Stimulated activated CD8-positive, alpha-beta memory T cell treated with anti-CD3 and anti-CD28 coated beads, Interleukin-4, amount 100 ng/mL, for 1 hour (primary cell): ENCODE results near the gene C21orf58.

Source experiments
- DNase-seq, 2 donors: peaks; one replicate each; pipeline ENCODE4 v3.0.0-alpha.2; 2020; ENCODE audit warnings: low read depth in 2 of 2, low spot score in 1 of 2

C21orf58 gene

GRCh38 chr21:46264690-46265144 is 59.0 kb downstream of the C21orf58 start:
- no peak for DNase-seq

- DNase-seq, result no peak
These were observed 59.5 kb downstream of the C21orf58 start for GRCh38 chr21:46264046-46264689.

- no peak for DNase-seq
These were observed 67.1 kb downstream of the C21orf58 start for GRCh38 chr21:46256501-46256994.

- no peak for DNase-seq
These were observed 67.8 kb downstream of the C21orf58 start for GRCh38 chr21:46255758-46256337.

- no peak for DNase-seq
These were observed 68.5 kb downstream of the C21orf58 start for GRCh38 chr21:46255166-46255565.

- DNase-seq, result no peak
These were observed 69.3 kb downstream of the C21orf58 start for GRCh38 chr21:46254208-46254975.

- DNase-seq, result no peak
These were observed 70.0 kb downstream of the C21orf58 start for GRCh38 chr21:46253610-46254124.

- no peak for DNase-seq
These were observed 70.8 kb downstream of the C21orf58 start for GRCh38 chr21:46252840-46253239.
